Activated naive CD4-positive, alpha-beta T cell treated with anti-CD3 and anti-CD28 coated beads, Interleukin-2, amount 50 U/mL, for 72 hours (primary cell): ENCODE data around the gene MDFIC. TPM values are rescaled to one million over a fixed set of nuclear protein-coding genes. Genes with fewer than 3 reads are reported as not detected.

Experiments
- ATAC-seq, 2 donors: fragments of 150-1000 bp; cut with Tn5 transposase; 2 replicates each; pipeline ENCODE4 v1.10.0; 2021; ENCODE audit warnings: mild to moderate bottlenecking in 2 of 2, moderate library complexity in 2 of 2
- DNase-seq, 2 donors: peaks; one replicate each; pipeline ENCODE4 v3.0.0; 2021 to 2022; ENCODE audit warnings: low spot score in 2 of 2
- H3K27ac Mint-ChIP-seq, 2 donors: one replicate each; pipeline ENCODE4 v1.8.0; 2022; ENCODE audit warnings: mild to moderate bottlenecking in 2 of 2, mixed read lengths in 2 of 2
- H3K36me3 Mint-ChIP-seq, 2 donors: one replicate each; pipeline ENCODE4 v1.8.0; 2022; ENCODE audit warnings: mixed read lengths in 2 of 2
- H3K9me3 Mint-ChIP-seq, 2 donors: one replicate each; pipeline ENCODE4 v1.8.0; 2022; ENCODE audit warnings: mixed read lengths in 2 of 2
- total RNA-seq, 2 donors: library from RNA; stranded (reverse); gene quantifications; one replicate each; pipeline ENCODE4 v1.2.3, GENCODE V29; 2022

The MDFIC gene
- total RNA-seq, 2 donors from 2014 or later: 41.0 to 86.0 TPM

DNA sequence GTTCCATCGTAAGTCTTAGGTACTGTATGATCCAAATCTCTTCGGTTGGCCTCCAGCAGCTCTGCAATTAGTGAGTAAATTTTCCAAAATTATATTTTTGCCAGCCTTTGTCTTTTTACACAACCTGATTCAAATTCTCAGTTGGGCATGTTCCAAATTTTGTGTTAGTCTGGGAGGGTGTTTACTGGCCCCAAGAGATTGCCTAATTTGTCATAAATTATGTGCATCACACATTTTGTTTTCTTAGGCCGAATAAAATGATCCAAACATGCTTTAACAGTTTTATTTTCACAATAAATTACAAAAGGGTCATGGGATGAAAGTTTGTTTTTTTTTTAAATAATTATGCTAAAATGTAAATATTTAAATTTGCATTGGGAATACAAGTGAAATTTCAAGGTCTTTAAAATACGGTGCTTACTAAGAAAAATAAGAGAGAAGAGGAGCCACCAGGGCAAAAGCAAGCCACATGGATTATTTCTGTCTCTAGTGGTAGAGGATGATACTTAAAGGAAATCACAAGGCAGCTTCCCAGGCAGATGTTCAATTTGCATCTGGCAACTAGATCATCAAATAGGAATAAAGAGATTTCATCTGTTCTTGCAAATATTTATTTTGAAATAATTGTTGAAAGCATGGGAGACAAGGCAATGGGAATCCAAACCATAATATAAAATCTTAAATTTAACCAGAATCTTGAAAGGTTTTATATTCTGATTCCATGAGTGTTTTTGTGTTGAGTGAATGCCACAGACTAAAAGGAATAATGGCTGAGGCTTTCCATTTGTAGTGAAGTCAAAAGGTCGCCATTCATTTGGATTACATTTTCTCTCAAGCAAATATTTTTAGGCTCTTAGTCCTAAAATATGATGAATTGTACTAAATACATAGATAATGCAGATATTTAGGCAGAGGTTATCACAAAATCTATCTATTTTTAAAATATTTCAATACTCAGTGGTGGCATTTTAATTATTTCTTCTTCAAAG is 111.1 kb downstream of the MDFIC start:
- DNase-seq (no peak), ATAC-seq (no peak)
- no peaks in the 10 kb centered on the region for H3K9me3 Mint-ChIP-seq

DNA sequence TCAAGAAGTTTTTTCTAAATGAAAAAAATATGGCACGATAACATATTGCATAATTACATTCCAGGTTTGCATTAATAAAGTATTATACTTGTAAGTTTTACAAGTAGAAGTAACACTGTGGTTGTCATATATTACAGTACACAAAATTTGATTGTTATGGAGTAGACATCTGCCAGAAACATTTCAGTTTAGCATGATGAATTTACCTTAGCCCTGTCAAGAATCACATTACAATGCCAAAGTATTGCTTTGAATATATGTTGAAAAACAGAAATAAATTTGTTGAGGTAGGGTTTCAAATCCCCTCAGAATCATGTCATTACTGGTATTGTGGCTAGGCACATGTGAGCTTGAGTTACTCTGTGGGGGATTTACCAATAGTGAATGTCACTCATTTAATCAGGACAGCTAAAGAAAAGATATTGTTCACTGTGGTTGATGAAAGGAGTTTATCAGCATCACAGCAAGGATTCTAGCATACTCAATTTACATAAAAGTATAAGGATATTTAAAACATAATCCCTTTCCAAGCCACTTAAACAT is 112.1 kb downstream of the MDFIC start:
- DNase-seq: no peak
- Mint-ChIP-seq H3K36me3 (no peaks in the 10 kb centered on the region), H3K9me3 (no peaks in the 10 kb centered on the region), H3K27ac (no peak overlapping the region)
- peak in 1 of 2 donors; percentile 54 for ATAC-seq

More for the DNA sequence above, 111.1 kb downstream of the MDFIC start:
- no peak overlapping the region for H3K27ac Mint-ChIP-seq
- H3K36me3 Mint-ChIP-seq: no peaks in the 10 kb centered on the region

DNA sequence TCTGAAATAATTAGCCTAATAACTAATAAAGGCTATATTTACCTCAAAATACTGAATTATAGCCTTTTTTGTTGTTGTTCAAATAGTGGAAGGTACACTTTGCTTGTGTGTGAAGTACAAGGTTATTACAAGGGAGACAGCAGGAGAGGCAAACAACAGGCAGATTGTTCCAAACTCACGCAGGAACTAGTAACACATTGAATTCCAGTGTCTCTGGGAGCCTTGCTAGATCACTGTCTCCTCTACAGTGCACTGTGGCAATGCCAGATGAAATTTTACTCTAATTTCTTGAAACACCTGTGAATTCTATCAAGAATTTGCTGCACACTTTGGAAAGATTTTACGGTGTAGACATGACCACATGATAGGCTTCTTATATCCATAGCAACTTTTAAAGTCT is 112.6 kb downstream of the MDFIC start:
- H3K27ac Mint-ChIP-seq: no peak overlapping the region
- no peaks in the 10 kb centered on the region for H3K36me3 Mint-ChIP-seq

DNA sequence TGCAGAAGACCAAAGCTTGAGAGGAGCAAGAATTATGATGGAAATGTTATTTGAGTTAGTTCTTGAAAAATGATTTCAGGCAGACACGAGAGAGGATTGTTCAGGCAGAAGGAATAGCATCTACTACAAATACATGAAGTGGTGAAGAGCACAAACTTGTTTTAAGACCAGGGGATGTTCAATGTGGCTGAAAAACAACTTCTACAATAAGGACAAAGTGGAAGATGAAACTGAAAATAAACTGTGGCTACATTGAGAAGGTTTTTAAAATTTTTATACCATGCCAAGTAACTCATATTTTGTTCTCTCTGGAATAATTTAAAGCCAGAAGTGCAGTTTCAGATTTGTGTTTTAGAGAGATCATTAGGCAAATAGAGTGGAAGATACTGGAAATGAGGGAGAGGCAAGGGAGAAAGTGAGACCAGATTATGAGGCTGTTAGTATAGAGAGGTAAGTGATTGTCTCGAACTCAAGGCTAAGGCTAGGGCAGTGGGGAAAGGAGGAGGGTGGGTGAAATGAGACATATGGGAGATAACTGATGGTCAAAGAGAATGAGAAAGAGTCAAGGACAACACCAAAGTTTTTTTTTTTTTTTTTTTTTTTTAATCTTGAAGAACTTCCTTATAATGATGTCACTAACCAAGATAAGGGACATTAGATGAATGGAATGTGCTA is 115.4 kb downstream of the MDFIC start:
- no peak overlapping the region for H3K27ac Mint-ChIP-seq
- DNase-seq: no peak
- no peaks in the 10 kb centered on the region for H3K36me3 Mint-ChIP-seq
- ATAC-seq: no peak
- H3K9me3 Mint-ChIP-seq: no peaks in the 10 kb centered on the region

More for the DNA sequence above, 112.6 kb downstream of the MDFIC start:
- DNase-seq (no peak), ATAC-seq (no peak)
- H3K9me3 Mint-ChIP-seq: no peaks in the 10 kb centered on the region

DNA sequence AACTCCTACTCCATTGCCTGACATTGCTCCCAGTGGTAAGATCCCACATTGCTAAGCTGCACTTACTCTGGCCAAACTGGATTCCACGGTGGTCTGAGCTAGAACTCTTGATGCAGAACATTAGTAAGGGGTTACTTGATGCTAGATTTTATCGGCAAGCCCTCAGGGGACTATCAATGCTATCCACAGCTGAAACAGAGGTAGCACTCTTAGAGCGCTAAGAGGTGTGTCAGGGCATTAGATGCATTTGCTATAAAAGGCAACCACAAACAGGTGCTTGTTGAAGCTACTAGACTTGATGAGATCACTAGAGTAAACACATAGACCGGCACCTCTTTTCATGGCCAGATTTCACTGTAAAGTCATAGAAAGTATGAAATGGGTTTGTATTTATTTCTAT is 116.3 kb downstream of the MDFIC start:
- Mint-ChIP-seq H3K36me3 (no peaks in the 10 kb centered on the region), H3K27ac (no peak overlapping the region), H3K9me3 (no peaks in the 10 kb centered on the region)
- ATAC-seq: no peak
- no peak for DNase-seq

DNA sequence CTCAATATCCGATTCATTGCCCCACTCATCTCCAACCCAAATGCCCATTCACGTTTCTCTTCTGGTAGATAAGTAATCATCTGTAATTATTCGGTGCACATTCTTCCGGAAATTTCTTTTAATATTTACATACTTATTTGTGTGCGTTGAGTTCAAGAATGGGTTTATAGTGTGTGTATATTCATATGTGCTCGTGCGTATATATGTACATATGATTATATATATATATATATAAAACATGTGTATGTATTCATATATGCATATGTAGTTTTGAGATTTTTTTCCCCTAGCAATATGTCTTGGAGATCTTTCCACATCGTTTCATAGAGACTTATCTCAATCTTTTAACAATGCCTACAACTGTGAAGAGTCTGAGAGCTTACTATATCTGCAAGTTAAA is 118.2 kb downstream of the MDFIC start:
- ATAC-seq: no peak
- Mint-ChIP-seq H3K36me3 (no peaks in the 10 kb centered on the region), H3K27ac (no peak overlapping the region), H3K9me3 (no peaks in the 10 kb centered on the region)
- no peak for DNase-seq

DNA sequence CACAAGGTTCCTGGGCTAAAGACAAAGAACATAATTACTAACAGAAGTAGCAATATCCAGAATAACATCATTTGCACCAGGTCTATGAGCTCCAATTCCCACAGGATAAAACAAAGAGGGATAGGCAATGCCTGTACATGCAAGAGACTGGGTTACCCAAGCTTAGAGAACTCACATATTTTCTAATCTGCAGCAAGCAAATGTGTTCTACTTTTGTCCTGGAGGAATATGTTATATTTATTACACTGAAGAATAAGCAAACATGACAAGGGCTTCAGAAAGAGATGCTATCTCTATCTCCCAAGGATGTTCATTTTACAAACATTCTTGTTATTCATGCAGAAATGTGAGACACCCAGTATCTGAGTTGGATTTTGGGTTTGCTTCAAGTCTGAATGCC is 118.6 kb downstream of the MDFIC start:
- H3K27ac Mint-ChIP-seq: no peak overlapping the region
- H3K36me3 Mint-ChIP-seq: no peaks in the 10 kb centered on the region
- ATAC-seq: no peak
- DNase-seq: no peak
- no peaks in the 10 kb centered on the region for H3K9me3 Mint-ChIP-seq

DNA sequence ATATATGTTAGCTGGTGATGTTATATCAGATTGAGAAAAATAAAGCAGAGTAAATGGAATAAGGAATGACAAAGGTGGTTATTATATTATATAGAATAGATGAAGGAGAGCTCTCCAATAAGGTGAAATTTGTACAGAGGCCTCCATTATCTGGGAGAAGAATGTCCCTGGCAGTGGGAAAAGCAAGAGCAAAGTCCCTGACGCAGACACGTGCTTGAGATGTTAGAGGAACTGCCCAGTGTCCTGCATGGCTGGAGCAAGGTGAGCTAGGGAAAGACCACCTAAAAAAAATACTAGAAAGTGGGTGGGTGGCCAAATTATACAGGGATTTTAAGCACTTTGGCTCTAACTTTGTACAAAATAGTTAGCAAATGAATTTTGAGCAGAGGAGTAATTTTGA is 120.7 kb downstream of the MDFIC start:
- Mint-ChIP-seq H3K9me3 (no peaks in the 10 kb centered on the region), H3K27ac (no peak overlapping the region), H3K36me3 (no peaks in the 10 kb centered on the region)
- no peak for DNase-seq
- no peak for ATAC-seq

DNA sequence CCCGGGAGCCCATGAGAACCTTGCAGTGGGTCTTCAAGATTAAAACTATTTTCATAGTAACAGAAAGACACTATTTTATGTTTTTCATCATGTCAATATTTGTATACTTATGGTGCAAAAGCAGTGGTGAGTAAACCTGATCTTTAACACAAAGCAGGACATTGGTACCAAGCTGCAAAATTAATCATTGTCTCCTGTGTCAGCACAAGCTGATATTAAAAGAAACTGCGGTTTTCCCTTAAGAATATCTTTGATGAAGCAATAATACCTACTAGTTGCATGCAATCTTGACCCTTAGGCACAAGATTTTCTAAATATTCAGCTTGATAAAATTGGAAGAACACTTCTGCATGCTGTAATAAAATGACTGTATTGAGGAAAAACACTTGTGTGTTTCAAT is 121.7 kb downstream of the MDFIC start:
- ATAC-seq: no peak
- H3K27ac Mint-ChIP-seq: no peak overlapping the region
- no peaks in the 10 kb centered on the region for H3K36me3 Mint-ChIP-seq
- no peak for DNase-seq
- no peaks in the 10 kb centered on the region for H3K9me3 Mint-ChIP-seq

DNA sequence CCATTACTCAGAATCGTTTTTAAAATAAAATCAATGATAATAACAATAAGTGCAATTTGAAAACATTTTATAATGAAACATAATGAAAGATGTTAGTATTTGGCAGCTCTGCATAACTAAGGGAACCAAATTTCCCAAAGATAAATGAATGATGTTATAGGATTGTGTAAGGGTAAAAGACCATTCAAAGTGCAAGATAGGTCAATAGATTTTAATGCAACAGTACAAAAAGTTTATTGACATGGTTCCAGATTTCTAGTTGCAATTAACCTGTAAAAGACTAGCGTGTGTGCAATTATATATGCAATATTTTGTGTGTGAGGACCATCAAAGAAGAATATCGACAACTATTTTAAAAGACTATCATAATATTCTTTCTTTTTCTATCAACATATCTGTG is 122.3 kb downstream of the MDFIC start:
- no peaks in the 10 kb centered on the region for H3K9me3 Mint-ChIP-seq

DNA sequence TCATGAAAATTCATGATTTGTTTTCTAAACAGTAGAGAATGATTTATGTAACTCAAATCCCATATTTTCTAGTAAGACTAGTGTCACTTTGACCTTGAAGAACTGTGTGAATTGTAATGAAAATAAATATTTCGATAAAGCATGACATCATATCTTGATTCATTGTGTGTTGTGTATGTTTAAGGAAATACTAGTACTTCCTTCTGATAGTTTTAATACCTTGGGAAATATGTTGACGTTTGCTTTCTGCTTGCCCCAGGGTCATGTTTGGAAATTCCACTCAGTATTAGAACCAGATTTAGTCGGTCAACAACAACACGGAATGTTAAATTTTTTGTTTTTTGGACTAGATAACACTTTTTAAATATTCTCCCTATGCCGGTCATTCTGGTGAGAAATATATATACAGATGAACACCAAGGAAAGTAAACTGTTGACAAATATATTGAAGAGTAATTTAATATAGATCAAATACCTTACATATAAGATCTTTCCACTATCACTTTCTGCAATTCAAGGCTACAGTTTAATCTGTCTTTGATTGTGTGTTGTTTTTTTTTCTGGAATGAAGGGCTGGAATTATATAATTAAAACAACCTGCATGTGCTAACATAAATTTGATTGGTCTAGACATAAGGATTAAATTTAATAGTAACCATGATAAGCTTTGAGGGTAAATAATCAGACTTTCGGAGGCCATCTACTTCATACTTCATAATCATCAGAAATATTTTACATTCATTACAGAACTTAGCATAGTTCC is 126.2 kb downstream of the MDFIC start:
- H3K36me3 Mint-ChIP-seq: no peaks in the 10 kb centered on the region
- no peak overlapping the region for H3K27ac Mint-ChIP-seq
- DNase-seq (no peak), ATAC-seq (no peak)
- H3K9me3 Mint-ChIP-seq: no peaks in the 10 kb centered on the region

More for the DNA sequence above, 122.3 kb downstream of the MDFIC start:
- ATAC-seq: no peak
- Mint-ChIP-seq H3K36me3 (no peaks in the 10 kb centered on the region), H3K27ac (no peak overlapping the region)
- DNase-seq: no peak

DNA sequence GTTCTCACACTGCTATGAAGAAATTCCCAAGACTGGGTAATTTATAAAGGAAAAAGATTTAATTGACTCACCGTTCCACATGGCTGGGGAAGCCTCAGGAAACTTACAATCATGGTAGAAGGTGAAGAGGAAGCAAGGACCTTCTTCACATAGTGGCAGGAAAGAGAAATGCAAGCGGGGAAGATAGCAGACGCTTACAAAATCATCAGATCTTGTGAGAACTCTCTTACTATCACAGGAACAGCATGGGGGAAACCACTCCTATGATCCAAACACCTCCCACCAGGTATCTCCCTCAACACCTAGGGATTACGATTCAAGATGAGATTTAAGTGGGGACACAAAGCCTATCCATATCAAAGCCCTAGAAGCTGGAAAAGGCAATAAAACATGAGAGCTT is 130.8 kb downstream of the MDFIC start:
- Mint-ChIP-seq H3K36me3 (no peaks in the 10 kb centered on the region), H3K9me3 (no peaks in the 10 kb centered on the region), H3K27ac (no peak overlapping the region)
- ATAC-seq (no peak), DNase-seq (no peak)

DNA sequence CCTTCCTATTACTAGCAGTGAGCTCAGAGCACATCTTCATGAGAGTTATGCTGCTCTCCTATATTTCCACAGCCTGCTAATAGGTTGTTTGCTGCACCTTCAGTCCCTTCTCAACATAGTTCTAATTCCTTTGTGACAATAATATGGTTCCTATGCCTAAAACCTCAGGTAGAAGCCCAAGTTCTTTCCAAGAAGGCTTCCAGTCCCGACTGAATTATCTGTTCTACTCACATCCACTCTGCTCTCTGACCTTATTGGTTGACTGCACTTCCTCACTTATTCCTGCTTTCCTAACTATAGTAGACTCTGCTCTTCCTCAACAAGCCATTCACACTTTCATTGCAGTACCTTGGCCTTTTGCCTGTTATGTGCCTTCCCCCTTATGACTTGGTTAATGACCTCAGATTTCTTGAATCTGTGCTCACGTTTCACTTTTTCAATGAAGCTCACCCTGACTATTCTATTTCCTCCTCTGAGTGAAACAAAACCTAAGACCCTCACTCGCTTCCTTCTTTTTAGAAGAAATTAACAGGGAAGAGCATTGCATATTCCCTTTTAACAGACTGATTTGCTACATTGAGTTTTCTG is 132.7 kb downstream of the MDFIC start:
- H3K27ac Mint-ChIP-seq: no peak overlapping the region
- H3K36me3 Mint-ChIP-seq: no peaks in the 10 kb centered on the region
- no peak for ATAC-seq
- no peaks in the 10 kb centered on the region for H3K9me3 Mint-ChIP-seq
- DNase-seq: no peak

DNA sequence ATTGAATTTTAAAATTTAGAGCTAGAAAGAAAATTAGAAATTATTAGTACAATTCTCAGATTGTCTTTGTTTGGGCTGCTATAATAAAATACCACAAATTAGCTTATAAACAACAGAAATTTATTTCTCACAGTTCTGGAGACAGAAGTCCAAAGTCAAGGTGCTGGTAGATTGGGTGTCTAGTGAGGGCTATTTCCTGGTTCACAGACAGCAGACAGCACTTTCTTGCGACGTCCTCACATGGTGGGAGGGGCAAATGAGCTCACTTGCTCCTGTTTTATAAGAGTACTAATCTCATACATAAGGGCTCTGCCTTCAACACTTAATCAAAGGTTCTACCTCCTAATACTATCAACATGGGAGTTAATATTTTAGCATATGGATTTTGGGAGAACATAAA is 134.1 kb downstream of the MDFIC start:
- Mint-ChIP-seq H3K9me3 (no peaks in the 10 kb centered on the region), H3K36me3 (no peaks in the 10 kb centered on the region), H3K27ac (no peak overlapping the region)
- ATAC-seq: no peak
- no peak for DNase-seq

DNA sequence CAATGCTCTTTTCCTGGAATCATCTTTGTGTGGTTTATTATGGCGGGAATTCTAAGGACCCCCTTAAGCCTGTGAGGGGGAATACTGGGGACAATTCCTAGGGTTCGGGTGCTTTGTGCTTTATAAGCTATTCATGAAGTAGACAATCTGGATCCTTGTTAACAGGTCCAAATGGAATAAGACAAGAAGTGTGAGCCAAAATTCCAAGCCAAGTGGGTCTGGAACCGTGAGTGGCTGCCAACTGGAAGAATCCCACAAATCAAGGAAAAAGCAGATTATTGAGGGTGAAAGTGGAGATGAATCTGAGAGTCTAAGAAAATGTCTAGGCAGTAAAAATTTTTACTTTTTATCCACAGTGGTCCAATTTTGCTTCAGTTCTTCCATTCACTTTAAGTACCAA is 136.8 kb downstream of the MDFIC start:
- ATAC-seq: no peak
- Mint-ChIP-seq H3K9me3 (no peaks in the 10 kb centered on the region), H3K36me3 (no peaks in the 10 kb centered on the region)

DNA sequence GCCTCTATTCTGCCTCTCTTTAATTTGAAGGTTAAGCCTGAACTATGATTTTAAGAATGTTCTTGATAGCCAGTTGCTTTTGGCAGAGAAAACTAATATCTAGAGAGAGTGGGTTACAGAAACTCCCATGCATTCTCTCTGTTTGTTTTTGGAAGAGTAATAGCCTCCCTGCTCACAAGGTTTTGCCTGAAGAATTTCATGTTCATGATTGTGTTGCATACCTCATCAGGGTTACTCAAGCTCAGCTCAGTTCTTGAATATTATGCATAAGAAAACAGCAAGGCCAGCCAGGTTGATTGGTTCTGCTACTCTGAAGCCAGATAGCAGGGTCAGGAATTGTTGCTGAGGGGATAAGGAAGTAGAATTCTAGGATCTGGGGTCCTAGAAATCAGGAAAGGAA is 137.4 kb downstream of the MDFIC start:
- ATAC-seq (no peak), DNase-seq (no peak)
- H3K9me3 Mint-ChIP-seq: no peaks in the 10 kb centered on the region
- no peaks in the 10 kb centered on the region for H3K36me3 Mint-ChIP-seq
- no peak overlapping the region for H3K27ac Mint-ChIP-seq

More for the DNA sequence above, 136.8 kb downstream of the MDFIC start:
- DNase-seq: no peak
- H3K27ac Mint-ChIP-seq: no peak overlapping the region
